NCI-H2196 treated with DMSO at 0.1 percent for 48 hours (cell line): ENCODE results near the gene PPP1R26.
A peak's percentile ranks its signal among the peaks of the same experiment; 100 is the strongest.

ENCODE experiments used
- DNase-seq: peaks from one replicate; lab custom pipeline; 2025; ENCODE audit not compliant: unreplicated experiment; lab: John Stamatoyannopoulos, UW

PPP1R26 gene

DNA sequence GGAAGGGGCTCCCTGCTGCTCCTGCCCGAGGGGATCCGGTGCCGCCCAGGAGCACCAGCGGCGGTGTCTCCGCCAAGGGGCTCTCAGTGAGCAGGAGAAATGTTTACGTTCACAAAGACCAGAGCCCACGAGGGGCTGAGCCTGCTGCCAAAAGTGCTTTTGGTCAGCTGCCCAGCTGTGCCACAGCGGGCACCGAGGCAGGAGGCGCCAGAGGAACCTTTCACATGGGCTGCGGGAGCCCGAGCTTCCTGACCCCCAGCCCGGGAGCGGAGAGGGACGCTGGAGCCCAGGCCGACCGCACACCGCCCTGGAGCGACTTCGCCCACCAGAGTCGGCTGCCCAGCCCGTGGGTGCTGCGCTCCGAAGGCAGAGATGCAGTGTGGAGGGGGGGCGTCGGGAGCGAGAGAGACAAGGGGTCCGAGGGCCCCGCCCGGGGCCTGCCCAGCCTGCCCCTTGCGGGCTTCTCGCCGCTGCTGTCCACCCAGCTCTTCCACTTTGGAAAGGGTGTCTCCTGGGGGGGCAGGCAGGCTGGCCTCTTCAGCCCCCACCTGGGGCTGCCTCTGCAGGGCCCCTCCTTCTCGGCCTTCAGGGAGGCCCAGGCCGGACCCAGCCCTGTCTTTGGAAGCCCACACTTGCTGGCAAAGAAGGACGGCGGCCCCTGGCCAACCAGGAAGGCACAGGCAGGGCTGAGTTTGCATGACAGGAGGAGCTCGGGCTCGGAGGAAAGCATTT is 7.9 kb downstream of the PPP1R26 start:
- no peak for DNase-seq

DNA sequence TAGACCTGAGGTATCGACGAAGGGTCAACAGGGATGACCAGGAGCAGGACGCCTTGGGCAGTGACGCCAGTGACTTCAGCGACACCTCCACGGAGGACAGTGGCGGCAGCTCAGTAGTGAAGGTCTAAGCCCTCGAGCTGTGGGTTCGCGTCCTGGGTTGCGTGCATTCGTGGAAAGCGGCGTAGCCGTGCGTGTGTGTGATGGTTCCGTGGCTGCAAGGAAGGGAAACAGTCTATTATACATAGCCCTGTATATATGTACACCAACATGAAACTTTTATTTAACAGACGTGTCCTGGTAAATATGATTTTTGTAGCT is 8.4 kb downstream of the PPP1R26 start:
- no peak for DNase-seq

DNA sequence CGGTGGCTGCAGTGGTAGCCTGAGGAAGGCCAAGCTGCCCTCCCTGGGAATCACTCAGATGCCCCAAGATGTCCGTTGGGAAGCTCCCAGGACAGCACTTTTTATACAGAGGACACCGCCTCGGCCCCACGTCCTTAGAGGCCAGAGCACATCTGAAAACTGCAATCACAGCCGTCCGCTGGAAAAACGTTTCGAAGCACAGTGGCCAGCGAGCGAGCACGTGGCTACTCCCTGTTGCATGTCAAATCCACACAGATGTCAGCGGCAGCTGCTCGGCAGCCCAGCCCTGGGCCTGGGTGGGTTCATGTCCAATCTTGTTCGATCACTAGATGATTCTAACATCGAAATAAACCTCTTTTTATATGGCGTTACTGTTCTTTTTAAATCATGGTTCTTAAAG is 8.9 kb downstream of the PPP1R26 start:
- DNase-seq = no peak

GRCh38 chr9:135489188-135489906 is 9.8 kb downstream of the PPP1R26 start:
- DNase-seq = no peak

- no peak for DNase-seq
Measured at GRCh38 chr9:135490166-135490870, 10.7 kb downstream of the PPP1R26 start.

GRCh38 chr9:135490980-135491464 is 11.4 kb downstream of the PPP1R26 start:
- DNase-seq = no peak

GRCh38 chr9:135491764-135492163 is 12.2 kb downstream of the PPP1R26 start:
- DNase-seq = no peak

GRCh38 chr9:135492886-135493669 is 13.5 kb downstream of the PPP1R26 start:
- DNase-seq = no peak

- DNase-seq = no peak
Measured at GRCh38 chr9:135494791-135495559, 15.4 kb downstream of the PPP1R26 start.

GRCh38 chr9:135498381-135499126 is 19.0 kb downstream of the PPP1R26 start:
- no peak for DNase-seq

DNA sequence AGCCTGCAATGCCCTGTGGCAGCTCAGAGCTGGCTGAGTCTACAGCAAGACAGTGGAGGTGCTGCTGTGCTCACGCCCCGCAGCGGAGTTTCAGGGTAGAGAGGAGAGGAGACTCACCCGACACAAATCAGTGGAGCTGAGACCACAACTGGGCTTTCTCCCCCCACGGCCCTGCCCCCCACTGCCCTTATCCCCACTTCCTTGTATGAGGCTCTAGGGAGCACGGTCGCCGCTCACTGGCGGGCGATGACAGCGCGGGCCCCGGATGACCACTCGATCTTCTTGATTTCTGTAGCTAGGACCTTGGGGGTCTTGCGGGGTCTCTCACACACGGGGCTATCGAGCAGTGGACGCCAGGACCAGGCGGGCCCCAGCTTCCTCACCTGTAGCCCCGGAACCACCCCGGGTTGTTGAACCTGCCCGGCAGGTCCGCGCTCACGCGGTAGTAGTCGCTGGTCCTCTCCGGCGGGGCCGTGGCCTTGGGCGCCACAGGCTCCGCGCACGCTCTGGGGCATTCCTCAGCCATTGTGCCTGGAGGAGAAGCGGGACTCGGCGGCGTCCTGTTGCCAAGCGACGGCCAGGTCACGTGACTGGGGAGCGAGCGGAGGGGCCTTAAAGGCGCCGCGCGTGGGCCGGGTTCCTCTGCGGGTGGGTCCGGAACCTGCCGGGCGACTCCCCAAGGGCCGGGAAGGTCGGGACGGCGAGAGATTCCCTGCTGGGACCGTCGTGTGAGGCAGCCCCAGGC is 19.9 kb downstream of the PPP1R26 start:
- DNase-seq = peak; percentile 54

- DNase-seq = no peak
Measured at GRCh38 chr9:135500071-135500524, 20.5 kb downstream of the PPP1R26 start.

- DNase-seq = peak; percentile 59
Measured at GRCh38 chr9:135500525-135501260, 21.1 kb downstream of the PPP1R26 start, which contains the start of gene MRPS2. Gene MRPS2 (plus strand): TSS chr9:135500682. CDS start chr9:135500711, 29 bp downstream.

DNA sequence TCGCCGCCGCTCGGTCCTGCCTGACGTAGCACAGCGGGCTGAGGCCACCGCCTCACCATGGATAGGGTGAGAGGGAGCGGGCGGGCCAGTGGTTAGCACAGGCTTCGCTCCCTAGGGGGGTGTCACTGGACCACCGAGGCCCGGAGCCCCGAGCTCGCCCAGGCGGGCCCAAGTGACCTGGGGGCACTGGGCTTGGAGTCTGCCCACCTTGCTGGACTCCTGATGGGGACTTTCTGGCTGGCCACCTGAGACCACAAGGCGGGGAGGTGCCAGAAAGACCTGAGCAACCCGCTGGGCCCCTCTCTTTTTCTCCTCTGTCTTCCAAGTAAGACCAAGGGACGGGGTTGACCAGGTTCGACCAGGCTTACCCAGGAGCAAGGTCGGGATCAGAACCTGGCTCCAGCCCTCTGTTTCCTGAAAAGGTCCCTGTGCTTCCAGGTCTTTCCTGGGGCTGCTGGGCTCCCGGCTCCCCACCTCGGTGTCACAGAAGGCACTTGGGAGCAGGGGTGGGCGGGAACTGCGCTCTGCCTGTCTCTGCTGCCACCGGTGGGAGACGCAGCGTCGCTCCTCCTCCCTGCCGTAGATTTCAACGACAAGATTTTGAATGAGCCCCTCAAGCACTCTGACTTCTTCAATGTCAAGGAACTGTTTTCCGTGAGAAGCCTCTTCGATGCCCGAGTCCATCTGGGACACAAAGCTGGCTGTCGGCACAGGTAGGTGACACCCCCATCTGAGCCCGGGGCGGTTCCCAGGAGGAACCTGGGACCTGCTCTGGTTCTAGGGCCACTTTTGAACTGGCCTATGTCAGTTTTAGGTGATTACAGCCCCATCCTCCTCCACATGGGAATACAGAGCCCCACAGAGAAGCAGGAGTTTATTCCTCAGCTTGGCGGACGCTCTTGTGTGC is 21.9 kb downstream of the PPP1R26 start:
- DNase-seq = no peak

- DNase-seq = no peak
Measured at GRCh38 chr9:135502168-135502872, 22.7 kb downstream of the PPP1R26 start.

DNA sequence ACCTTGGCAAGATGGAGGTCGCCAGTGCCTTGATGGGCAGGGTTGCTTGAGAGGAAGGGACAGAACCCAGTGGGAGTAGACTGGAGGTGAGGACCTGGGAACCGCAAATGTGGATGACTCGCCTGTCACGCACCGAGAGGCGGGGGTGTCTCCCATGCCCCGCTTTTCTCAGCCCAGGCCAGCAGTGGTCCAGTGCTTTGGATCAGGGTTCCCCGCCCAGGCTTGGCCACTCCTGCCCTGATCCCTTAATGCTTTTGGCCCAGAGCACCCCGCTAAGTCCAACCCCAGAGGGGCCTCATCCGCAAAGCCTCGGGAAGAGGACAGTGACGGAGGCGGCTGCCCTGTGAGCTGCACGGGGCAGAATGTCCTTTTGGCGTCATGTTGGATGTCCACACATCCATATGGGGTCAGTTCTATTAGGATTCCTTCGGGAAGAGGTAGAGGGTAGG is 23.3 kb downstream of the PPP1R26 start:
- no peak for DNase-seq
